ENCODE results near the gene SMURF2. TPM values are rescaled to one million over a fixed set of nuclear protein-coding genes. Genes with fewer than 3 reads are reported as not detected.

SMURF2 gene
- total and polyA plus RNA-seq, 2 experiments from 2014 or later: 13.2 to 22.2 TPM

- H3K36me3 ChIP-seq: peaks cover 53% of the 10 kb centered on the region
- TF ChIP-seq, protein P1, sequence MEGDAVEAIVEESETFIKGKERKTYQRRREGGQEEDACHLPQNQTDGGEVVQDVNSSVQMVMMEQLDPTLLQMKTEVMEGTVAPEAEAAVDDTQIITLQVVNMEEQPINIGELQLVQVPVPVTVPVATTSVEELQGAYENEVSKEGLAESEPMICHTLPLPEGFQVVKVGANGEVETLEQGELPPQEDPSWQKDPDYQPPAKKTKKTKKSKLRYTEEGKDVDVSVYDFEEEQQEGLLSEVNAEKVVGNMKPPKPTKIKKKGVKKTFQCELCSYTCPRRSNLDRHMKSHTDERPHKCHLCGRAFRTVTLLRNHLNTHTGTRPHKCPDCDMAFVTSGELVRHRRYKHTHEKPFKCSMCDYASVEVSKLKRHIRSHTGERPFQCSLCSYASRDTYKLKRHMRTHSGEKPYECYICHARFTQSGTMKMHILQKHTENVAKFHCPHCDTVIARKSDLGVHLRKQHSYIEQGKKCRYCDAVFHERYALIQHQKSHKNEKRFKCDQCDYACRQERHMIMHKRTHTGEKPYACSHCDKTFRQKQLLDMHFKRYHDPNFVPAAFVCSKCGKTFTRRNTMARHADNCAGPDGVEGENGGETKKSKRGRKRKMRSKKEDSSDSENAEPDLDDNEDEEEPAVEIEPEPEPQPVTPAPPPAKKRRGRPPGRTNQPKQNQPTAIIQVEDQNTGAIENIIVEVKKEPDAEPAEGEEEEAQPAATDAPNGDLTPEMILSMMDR (IDR thresholded peaks at IDR 0.05; ENCODE audit: low read depth, low read length): no peak
- DNase-seq (ENCODE audit: low read depth in 1 of 2, low spot score in 1 of 2): no peak
- no peaks in the 10 kb centered on the region for H3K27me3 ChIP-seq
- H3K4me1 ChIP-seq (ENCODE audit: low read depth): peaks cover 14% of the 10 kb centered on the region
- H3K4me3 ChIP-seq: peak overlapping the region; percentile 96
- peak overlapping the region; percentile 99 for H3K27ac ChIP-seq
- H3K9me3 ChIP-seq (ENCODE audit: low read depth): no peaks in the 10 kb centered on the region
These were observed 158.0 kb downstream of the SMURF2 start for GRCh38 chr17:64503821-64504768.

DNA sequence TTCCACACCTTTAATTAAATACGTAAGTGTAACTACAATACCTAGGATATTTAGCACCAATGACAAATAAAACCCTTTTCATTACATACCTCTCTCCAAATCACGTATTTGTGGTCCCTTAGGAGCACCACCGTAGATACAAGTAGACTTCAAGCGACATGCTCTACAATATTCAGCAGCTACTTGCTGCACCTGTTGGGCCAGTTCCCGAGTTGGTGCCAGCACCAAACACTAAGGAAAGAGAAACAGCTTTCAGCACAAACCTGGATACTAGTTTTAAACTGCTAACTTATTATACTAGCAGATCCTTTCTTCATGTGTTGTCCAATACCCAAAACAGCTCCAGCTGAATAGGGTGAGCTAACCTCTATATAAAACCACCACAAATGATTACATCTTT is 158.8 kb downstream of the SMURF2 start:
- Histone ChIP-seq H3K27me3 (no peaks in the 10 kb centered on the region), H3K9me3 (ENCODE audit: low read depth) (no peaks in the 10 kb centered on the region), H3K4me3 (no peak overlapping the region), H3K4me1 (ENCODE audit: low read depth) (peaks cover 10% of the 10 kb centered on the region), H3K36me3 (peaks cover 59% of the 10 kb centered on the region), H3K27ac (peak overlapping the region; percentile 10)
- TF ChIP-seq, protein P1 (IDR thresholded peaks at IDR 0.05; ENCODE audit: low read depth, low read length): no peak
- DNase-seq (ENCODE audit: low read depth in 1 of 2, low spot score in 1 of 2): no peak

- H3K9me3 ChIP-seq (ENCODE audit: low read depth): no peaks in the 10 kb centered on the region
- peaks cover 61% of the 10 kb centered on the region for H3K36me3 ChIP-seq
- peak overlapping the region; percentile 8 for H3K27ac ChIP-seq
- peaks cover 5% of the 10 kb centered on the region for H3K4me1 ChIP-seq (ENCODE audit: low read depth)
- TF ChIP-seq, protein P1 (IDR thresholded peaks at IDR 0.05; ENCODE audit: low read depth, low read length): no peak
- H3K4me3 ChIP-seq: no peak overlapping the region
- no peaks in the 10 kb centered on the region for H3K27me3 ChIP-seq
- no peak for DNase-seq (ENCODE audit: low read depth in 1 of 2, low spot score in 1 of 2)
These were observed 159.3 kb downstream of the SMURF2 start for GRCh38 chr17:64502809-64503208.

GRCh38 chr17:64502021-64502420 is 160.1 kb downstream of the SMURF2 start:
- peaks cover 5% of the 10 kb centered on the region for H3K4me1 ChIP-seq (ENCODE audit: low read depth)
- H3K36me3 ChIP-seq: peaks cover 63% of the 10 kb centered on the region
- H3K27me3 ChIP-seq: no peaks in the 10 kb centered on the region
- H3K9me3 ChIP-seq (ENCODE audit: low read depth): no peaks in the 10 kb centered on the region
- TF ChIP-seq, protein P1 (IDR thresholded peaks at IDR 0.05; ENCODE audit: low read depth, low read length): no peak
- DNase-seq (ENCODE audit: low read depth in 1 of 2, low spot score in 1 of 2): no peak
- H3K27ac ChIP-seq: peak overlapping the region; percentile 8
- H3K4me3 ChIP-seq: no peak overlapping the region

GRCh38 chr17:64500862-64501765 is 161.0 kb downstream of the SMURF2 start:
- H3K4me1 ChIP-seq (ENCODE audit: low read depth): peaks cover 5% of the 10 kb centered on the region
- H3K4me3 ChIP-seq: no peak overlapping the region
- TF ChIP-seq, protein P1 (IDR thresholded peaks at IDR 0.05; ENCODE audit: low read depth, low read length): no peak
- peak overlapping the region; percentile 21 for H3K27ac ChIP-seq
- peaks cover 63% of the 10 kb centered on the region for H3K36me3 ChIP-seq
- no peaks in the 10 kb centered on the region for H3K27me3 ChIP-seq
- peak in 1 of 2 donors; percentile 19 for DNase-seq (ENCODE audit: low read depth in 1 of 2, low spot score in 1 of 2)
- no peaks in the 10 kb centered on the region for H3K9me3 ChIP-seq (ENCODE audit: low read depth)
